HG03521 (cell line): Measurements from ENCODE around the gene CCDC120.

ENCODE experiments used
- ATAC-seq: cut with Tn5 transposase; IDR thresholded peaks from one replicate; pipeline ENCODE4 v1.9.1; 2021; ENCODE audit warnings: mild to moderate bottlenecking, moderate library complexity; ENCODE audit not compliant: unreplicated experiment

CCDC120 gene

DNA sequence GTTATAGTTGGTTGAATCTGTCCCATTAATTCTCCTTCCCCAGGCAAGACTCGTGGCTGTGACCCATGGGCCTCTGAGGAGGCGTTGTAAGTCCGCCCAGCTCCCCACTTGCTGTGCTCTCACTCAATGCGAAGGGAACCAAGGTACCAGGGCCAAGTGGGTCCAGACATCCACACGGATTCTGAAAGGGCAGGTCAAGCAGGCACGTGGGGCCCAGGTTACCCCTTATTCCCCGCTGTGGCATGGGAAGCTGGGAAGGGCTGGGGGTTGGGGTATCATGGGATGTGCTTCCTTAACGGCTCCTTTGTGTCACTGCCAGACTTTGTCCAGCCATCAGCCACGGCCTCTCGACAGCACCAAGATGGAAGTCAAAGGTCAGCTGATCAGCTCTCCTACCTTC is 3.1 kb downstream of the CCDC120 start:
- no peak for ATAC-seq

DNA sequence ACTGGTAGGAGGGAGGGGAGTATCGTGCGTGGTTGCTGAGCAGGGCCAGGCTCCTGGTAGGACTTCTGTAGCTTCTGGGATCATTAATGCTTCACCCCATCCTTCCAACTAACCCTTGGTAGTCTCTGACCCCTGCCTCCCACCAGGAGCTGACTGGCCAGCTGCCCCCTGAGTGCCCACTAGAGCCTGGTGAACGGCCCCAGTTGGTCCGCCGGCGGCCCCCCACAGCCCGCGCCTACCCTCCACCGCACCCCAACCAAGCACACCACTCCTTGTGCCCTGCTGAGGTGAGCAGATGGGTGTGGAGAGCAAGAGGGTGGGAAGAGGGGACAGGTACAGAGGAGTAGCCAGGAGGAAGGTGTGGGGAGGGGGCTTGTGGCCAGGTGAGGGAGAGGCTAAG is 4.9 kb downstream of the CCDC120 start:
- ATAC-seq, result no peak

DNA sequence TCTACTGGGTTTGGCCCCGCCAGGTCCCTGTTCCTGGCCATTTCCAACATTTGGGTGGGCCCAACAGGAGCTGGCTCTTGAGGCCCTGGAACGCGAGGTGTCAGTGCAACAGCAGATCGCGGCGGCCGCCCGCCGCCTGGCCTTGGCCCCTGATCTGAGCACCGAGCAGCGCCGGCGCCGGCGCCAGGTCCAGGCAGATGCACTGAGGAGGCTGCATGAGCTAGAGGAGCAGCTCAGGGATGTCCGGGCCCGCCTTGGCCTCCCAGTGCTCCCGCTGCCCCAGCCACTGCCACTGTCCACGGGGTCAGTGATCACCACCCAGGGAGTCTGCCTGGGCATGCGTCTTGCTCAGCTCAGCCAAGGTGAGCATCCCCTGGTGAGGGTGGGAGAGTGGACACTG is 5.5 kb downstream of the CCDC120 start:
- ATAC-seq, result no peak

DNA sequence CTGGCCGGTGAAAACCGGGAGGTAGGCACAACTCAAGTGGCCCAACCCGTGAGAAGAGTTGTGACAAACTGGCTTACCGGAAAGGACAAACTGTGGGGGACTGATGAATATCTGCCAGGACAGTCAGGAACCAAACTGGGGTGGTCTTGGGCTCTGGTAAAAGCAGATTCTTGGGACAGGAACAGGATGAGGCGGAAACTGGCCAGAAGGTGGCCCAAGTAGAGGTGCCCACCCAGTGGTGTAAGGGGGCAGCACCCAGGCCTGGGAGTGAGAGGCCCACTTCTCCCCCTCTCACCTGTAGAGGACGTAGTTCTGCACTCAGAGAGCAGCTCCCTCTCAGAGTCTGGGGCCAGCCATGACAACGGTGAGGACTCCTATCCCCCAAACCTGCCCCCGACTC is 5.9 kb downstream of the CCDC120 start:
- ATAC-seq, result no peak

DNA sequence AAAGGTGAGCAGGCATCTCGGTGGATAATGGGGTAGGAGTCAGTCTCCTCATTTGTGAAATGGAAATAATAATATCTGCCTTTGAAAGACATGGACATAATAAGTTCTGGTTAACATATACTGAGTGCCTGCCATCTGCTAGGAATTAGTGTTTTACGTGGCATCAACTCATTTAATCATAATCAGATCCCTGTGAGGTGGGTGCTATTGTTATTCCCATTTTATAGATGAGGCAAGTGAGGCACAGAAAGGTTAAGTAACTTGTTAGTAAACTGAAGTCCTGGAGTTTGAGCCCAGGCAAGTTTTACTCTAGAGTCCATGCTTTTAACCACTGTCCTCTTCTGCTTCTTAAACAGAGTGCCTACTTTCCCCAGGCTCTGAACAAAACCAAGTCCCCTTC is 7.5 kb downstream of the CCDC120 start:
- no peak for ATAC-seq

DNA sequence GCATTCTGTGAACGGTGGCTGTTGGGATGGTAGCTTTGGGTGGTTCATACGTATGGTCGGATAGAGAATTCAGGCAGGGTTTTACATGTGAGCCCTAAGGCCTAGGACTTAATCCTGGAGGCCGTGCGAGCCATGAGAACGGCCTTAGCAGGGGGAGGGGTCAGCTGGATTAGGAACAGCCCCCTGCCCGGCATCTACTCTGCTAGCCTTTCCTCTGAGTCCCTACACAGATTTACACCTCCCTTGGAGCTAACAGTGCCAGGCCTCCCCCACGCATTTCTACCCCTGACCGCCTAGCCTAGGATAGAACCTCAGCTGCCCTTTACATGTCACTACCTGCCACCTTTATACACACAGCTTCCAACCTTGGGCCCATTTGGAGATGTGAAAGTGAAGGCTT is 7.9 kb downstream of the CCDC120 start:
- ATAC-seq, result no peak

DNA sequence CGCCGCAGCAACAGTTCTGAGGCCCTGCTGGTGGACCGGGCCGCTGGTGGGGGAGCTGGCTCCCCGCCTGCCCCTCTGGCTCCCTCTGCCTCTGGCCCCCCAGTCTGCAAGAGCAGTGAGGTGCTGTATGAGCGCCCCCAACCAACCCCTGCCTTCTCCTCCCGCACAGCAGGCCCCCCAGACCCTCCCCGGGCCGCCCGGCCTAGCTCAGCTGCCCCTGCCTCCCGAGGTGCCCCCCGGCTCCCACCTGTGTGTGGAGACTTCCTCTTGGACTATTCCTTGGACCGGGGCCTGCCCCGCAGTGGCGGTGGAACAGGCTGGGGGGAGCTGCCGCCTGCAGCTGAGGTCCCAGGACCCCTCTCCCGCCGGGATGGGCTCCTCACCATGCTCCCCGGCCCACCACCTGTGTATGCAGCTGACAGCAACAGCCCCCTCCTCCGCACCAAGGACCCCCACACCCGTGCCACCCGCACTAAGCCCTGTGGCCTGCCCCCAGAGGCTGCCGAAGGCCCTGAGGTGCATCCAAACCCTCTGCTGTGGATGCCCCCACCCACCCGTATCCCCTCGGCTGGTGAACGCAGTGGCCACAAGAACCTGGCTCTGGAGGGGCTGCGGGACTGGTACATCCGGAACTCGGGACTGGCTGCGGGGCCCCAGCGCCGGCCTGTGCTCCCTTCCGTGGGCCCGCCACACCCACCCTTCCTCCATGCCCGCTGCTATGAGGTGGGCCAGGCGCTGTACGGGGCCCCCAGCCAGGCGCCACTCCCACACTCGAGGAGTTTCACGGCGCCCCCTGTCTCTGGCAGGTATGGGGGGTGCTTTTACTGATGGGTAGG is 8.7 kb downstream of the CCDC120 start:
- ATAC-seq, result no peak

DNA sequence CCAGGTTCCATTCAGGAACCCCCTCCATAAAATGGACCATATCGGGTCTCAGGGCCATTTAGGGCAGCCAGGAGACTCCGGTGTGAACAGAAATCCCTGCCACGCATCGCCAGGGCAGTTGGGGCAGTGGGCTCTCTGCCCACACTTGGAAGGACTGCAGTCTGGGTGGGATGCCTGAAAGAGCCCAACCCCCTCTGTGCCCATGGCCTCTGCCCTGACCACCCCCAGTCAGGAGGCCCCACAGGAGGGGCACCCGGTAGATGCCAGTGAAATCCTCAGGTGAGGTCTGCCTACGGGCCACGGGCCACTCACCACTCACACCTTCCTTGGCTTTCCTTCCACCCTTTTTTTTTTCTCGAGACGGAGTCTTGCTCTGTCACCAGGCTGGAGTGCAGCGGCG is 10.2 kb downstream of the CCDC120 start:
- ATAC-seq, result no peak

DNA sequence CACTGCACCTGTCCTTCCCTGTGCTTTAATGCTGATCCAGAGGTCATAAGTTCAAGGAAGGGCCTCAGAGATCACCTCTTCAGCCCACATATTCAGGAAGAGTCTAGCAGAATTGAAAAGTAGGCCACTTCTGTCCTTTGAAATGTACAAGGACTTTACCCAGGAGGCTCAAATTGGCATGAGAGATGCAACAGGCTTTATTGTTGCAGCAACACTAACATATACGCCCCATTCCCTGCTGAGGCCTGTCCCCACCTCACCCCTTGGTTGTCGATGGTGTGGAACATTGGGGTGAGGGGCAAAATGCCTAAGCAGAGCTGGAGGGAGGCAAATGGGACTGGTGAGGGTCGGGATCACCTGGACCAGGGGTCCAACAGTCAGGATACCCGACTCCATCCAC is 12.2 kb downstream of the CCDC120 start:
- ATAC-seq, result no peak

DNA sequence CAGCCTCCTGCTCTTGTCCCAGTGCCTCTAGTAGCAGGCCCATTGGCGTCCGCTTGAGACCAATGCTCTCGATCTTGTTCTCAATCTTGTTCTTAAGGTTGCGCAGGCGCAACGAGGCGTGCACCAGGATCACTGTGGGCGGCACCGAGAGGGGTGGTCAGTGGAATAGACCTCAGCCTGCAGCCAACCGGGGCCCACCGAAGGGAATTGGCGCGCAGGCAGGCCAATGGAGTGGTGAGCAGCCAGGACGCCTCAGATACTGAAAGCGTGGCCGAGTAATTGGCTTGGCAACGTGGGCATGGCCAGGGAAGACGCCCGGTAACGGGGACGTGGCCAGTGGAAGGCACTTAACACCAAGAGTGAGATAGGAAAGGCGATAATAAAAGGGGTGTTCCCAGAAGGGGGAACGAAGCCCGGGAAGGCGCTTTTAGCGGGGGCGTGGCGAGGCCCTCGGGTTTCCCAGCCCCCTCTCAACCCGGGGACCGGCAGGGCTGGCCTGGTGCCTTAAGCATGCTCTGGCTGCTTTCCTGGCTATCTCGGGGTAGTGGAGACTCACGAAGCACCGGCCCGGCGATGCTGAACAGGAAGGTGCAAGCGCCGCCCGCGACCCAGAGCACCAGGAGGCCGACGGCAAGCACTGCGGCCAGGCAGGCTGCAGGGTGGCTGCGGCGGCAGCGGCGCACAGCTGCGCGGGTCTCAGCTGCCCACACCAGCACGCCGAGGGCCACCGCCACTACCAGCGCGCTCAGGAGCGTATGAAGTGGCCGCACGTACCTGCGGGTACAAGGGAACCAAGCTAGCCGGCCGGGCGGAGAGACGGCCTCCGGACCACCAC is 13.3 kb downstream of the CCDC120 start:
- ATAC-seq, result no peak

DNA sequence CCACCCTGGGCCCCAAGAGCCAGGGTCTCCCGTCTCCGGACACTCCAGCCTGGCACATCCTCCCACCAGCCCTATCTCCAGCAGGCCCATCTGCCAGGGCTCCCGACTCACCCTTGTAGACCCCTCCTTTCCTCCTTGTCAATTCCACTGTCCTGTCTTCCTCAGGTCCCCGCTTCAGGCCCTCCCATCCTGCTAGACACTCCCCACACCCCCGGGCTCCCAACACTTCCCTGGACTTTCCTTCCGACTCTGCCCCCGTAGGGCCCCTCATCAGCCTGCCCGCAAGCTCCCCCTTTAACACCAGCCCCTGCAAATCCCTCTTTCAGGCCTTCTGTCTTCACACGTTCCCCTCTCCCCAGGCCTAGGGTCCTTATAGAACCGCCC is 13.9 kb downstream of the CCDC120 start:
- ATAC-seq, result no peak

DNA sequence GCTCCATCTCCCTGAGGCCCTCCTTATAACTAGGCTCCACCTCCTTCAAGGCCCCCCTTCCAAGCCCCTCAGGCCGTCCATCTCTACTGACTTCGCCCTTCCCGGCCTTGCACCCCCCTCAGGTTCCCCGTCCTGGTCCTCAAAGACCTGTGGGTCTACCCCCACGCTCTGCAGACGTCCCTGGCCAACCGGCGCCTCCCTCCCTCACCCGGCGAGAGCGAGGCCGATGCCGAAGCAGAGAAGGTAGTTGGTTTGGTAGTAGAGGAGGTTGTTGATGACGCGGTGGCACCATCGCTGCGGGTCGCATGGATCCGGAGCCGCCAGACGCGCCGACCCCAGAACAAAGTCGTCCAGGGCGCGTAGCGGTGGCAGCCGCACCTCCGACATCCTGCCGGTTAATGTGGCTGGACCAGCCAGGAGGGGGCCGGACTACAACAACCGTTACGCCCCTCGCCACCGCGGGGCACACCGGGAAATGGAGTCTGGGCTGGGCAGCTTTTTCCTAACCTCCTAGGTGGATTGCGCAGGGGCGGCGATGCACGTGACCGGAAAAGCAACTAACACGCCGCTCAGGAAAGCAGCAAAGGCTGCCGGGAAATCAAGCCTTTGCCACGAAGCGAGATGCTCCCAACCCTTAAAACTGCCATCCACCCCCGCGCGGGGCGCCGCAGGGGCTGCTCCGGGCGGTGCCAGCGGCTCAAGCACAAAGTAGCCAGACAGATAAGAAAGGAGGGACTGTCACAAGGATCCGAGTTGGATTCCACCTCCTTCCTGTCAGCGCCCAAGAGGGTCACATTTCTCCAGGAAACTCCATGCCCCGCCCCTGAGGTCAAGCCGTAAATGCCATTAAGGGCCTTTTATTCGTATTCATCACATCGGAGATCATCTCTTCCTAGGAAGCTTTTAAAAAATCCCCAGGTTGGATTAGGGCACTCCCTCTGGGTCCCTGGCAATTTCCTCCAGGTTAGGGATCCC is 15.1 kb downstream of the CCDC120 start, which contains the start of gene PRAF2:
PRAF2 (minus strand) TSS at position 402 of the 975 bp plus-strand sequence; CDS start at position 387, 15 bp downstream.
- peak; percentile 91 for ATAC-seq

DNA sequence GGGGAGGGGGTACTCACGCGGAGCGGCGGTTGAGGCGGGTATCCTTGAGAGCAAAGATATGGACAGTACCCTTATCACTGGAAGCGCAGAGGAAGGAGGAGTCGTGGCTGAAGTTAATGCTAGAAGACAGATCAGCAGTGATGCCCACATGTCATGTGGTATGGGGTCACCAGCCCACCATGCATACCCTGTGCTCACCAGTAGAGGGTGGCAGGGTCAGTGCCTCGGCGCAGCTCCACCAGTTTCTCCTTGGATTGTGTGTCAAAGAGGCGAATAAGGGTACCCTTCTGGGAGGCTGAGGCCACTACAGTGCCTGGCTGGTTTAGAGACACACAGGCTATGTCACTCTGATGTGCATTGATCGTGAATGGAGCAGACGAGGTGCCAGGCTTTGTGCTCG is 16.5 kb downstream of the CCDC120 start:
- ATAC-seq, result no peak

DNA sequence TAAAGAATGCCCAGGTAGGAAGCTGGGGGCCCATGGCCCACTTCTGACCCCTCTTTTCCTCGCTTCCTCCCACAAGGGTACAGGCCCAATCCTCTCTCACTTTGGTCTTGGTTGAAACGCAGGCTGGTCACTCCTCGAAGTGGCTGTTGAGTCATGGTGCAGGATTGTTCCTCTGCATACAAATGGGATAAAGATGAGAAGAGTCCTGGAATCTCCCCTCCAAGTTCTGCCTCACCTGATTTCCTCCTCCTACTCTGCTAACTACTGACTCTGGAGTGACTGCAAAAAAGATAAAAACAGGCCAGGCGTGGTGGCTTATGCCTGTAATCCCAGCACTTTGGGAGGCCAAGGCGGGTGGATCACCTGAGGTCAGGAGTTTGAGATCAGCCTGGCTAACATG is 19.1 kb downstream of the CCDC120 start:
- no peak for ATAC-seq

DNA sequence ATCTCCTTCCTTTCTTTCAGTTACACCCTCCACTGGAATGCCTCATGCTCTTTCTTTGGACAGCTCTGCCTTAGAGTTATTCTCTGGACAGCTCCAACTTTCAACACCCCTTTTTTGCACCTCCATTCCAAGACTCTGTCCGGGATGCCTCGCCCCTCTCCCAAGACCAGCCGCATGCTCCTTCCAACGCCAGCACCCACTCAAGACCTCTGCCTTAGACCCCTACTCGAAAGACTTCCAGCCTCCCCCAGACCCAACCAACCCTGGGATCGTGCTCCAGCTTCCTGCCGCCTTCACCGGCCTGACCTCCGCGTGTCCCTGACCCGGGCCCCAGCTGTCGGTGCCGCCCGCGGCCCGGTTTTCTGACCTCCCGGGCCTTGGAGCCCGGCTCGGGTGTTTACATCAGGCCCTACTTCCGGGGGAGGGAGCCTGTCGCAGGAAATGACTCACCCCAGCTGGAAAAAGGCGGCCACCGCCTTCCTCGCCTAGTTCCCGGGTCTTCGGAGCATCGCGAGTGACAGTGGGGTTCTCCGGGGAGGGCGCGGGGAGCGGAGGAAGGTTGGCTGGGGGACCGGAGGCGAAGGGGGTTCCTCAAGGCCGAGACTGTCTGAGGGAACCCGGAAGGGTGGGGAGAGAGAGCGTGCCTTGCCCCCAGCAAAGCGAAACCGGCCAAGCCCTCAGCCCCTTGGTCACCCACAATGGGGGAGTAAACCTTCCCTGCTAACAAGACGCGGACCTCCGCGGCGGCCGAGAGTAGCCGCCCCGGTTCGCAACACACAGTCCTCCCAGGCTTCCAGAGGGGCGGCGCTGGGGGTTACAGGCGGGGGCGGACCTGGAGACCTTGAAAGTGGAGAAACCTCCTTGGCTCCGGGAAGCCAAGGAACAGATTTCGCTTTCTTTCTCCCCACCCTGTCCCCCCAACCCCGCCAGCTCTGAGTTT is 21.0 kb downstream of the CCDC120 start, which contains the start of gene WDR45:
WDR45 (minus strand) TSS at position 399 of the 940 bp plus-strand sequence. CDS start 1,792 bp downstream, outside the sequence.
- ATAC-seq, result peak; percentile 71

DNA sequence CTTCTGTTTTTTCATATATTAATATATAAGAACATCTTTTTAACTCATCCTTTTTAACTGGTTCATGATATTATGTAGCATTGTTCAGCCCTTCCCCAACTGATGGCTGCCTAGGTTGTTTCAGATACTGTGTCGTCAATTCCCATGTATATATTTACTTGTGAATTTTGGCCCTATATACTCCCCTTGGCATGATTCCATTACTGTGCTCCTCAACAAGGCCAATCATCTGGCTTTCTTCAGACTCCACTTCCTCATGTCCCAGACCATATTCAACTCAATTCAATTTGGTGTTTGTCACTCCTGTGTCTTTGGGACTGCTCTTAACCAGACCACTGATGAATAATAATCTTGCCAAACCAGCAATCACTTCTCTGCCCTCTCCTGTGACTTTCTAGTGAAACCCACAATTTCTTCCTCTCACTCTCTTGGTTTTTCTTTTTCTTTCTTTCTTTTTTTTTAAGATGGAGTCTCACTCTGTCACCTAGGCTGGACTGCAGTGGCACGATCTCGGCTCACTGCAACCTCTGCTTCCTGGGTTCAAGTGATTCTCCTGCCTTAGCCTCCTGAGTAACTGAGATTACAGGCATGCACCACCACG is 23.6 kb downstream of the CCDC120 start:
- ATAC-seq, result no peak

DNA sequence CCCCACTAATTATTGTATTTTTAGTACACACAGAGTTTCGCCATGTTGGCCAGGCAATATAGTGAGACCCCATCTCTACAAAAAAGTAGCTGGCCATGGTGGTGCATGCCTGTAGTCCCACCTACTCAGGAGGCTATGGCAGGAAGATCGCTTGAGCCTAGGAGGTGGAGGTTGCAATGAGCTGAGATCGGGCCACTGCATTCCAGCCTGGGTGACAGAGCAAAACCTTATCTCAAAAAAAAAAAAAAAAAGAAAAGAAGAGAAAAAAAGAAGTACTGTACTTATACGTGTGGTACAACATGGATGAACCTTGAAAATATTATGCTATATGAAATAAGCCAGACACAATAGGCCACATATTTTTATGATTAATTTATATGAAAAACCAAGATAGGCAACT is 30.8 kb downstream of the CCDC120 start:
- no peak for ATAC-seq

DNA sequence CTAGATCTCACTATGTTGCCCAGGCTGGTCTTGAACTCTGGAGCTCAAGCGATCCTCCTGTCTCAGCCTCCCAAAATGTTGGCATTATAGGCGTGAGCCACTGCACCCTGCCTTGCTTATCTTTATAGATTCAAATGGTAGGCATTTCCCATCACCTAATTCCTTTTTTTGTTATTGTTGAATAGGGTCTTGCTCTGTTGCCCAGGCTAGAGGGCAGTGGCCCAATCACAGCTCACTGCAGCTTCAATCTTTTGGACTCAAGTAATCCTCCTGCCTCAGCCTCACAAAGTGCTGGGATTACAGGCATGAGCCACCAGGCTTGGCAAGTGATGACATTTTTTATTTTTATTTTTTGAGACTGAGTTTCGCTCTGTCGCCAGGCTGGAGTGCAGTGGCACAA is 37.6 kb downstream of the CCDC120 start:
- no peak for ATAC-seq
